Colonic mucosa (tissue), 4 donors: ENCODE measurements around the gene TACR2. TPM values are rescaled to one million over a fixed set of nuclear protein-coding genes. Genes with fewer than 3 reads are reported as not detected.

Experiments used
- DNase-seq: peaks from one replicate; pipeline ENCODE4 v3.0.0-alpha.2; 2020
- H3K27ac ChIP-seq: fragments of 200-600 bp; one replicate; pipeline ENCODE4 v1.8.0; 2021
- H3K27me3 ChIP-seq: fragments of 200-600 bp; one replicate; pipeline ENCODE4 v1.8.0; 2021
- H3K36me3 ChIP-seq: fragments of 200-600 bp; one replicate; pipeline ENCODE4 v1.8.0; 2021
- H3K4me1 ChIP-seq: fragments of 200-600 bp; one replicate; pipeline ENCODE4 v1.8.0; 2021; ENCODE audit warnings: mild to moderate bottlenecking
- H3K4me3 ChIP-seq: fragments of 200-600 bp; one replicate; pipeline ENCODE4 v1.8.0; 2021
- H3K9ac ChIP-seq, 2 donors: one replicate each; pipeline ENCODE4 v1.7.0; 2013; ENCODE audit warnings: control low read depth in 2 of 2, low read depth in 2 of 2, low read length in 2 of 2
- H3K9me3 ChIP-seq: fragments of 200-600 bp; one replicate; pipeline ENCODE4 v1.8.0; 2021
- intact Hi-C: fragments of 100-400 bp; cut with DNase I; formaldehyde crosslinking; loops from one replicate; pipeline ENCODE4 v1.14.1; 2022
- total RNA-seq, 2 donors: library from RNA; stranded (reverse); fragmentation: NEBNext Ultra II Directional in 1 of 2; extraction: Animal tissue kit (Norgen Biotek cat#: 25700) in 1 of 2; gene quantifications; one replicate each; pipeline ENCODE4 v1.2.1, GENCODE V29; 2021
- TF ChIP-seq, protein P1 (sequence below): fragments of 200-600 bp; IDR thresholded peaks from one replicate; pipeline ENCODE4 v1.8.0; 2022; ENCODE audit warnings: antibody characterized with exemption, mild to moderate bottlenecking
- donor health status: healthy.
- donor health status: DM: no; HTN: no; CAD: no.
- donor health status: DM: no; HTN: no; CAD: no.

The TACR2 gene
- total RNA-seq, 2 donors from 2014 or later: 0.22 to 18.8 TPM

DNA sequence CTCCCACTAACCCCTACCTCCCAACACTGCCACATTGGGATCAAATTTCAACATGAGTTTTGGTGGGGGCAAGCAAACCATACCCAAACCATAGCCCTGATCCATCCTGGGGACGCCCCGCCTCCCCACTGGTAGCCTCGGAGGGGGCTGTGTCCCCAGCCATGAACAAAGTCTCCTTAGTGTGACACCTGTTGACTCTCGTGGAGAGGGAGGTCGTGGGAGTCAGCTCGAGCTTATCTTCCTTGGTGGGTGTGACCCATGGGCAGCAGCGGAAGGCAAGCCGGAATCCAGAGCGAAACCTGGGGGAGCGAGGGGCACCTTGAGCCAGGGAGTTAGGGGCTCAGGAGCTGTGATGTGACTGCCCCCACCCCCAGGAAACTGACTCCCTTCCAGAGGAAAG lies 11.9 kb downstream of the TACR2 start:
- Histone ChIP-seq H3K27me3 (no peaks in the 10 kb centered on the region), H3K9me3 (no peaks in the 10 kb centered on the region), H3K4me3 (no peak overlapping the region), H3K27ac (no peak overlapping the region), H3K4me1 (no peaks in the 10 kb centered on the region), H3K36me3 (no peaks in the 10 kb centered on the region), H3K9ac (no peak overlapping the region)
- intact Hi-C loops: loop anchor here (5.0 kb wide), 2 partner anchors 103 to 233 kb away; no protein-coding TSS in a partner anchor
- DNase-seq: no peak
- TF ChIP-seq, protein P1, sequence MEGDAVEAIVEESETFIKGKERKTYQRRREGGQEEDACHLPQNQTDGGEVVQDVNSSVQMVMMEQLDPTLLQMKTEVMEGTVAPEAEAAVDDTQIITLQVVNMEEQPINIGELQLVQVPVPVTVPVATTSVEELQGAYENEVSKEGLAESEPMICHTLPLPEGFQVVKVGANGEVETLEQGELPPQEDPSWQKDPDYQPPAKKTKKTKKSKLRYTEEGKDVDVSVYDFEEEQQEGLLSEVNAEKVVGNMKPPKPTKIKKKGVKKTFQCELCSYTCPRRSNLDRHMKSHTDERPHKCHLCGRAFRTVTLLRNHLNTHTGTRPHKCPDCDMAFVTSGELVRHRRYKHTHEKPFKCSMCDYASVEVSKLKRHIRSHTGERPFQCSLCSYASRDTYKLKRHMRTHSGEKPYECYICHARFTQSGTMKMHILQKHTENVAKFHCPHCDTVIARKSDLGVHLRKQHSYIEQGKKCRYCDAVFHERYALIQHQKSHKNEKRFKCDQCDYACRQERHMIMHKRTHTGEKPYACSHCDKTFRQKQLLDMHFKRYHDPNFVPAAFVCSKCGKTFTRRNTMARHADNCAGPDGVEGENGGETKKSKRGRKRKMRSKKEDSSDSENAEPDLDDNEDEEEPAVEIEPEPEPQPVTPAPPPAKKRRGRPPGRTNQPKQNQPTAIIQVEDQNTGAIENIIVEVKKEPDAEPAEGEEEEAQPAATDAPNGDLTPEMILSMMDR: no peak

DNA sequence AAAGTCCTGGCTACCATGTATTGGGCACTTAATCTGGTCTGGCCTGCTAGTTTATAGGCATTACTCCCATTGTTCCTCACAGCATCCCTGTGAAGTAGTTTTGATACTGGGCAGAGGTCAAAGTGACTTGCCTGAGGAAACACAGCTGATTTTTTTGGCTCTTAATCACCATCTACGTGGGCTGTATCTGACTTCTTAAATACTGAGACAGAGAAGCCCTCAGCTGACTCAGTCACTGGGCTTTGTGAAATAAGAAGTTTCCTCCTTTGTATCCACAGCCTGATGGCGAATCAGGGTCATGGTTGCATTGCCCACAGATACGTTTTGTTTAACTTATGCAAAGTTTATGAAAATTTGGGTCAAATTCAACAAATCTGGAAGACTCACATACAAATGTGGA lies 13.2 kb downstream of the TACR2 start:
- H3K9me3 ChIP-seq: no peaks in the 10 kb centered on the region
- no peaks in the 10 kb centered on the region for H3K4me1 ChIP-seq
- TF ChIP-seq, protein P1: no peak
- no peak for DNase-seq
- H3K36me3 ChIP-seq: no peaks in the 10 kb centered on the region
- no peak overlapping the region for H3K9ac ChIP-seq
- intact Hi-C loops: no loop called here
- no peaks in the 10 kb centered on the region for H3K27me3 ChIP-seq
- H3K4me3 ChIP-seq: no peak overlapping the region
- no peak overlapping the region for H3K27ac ChIP-seq

DNA sequence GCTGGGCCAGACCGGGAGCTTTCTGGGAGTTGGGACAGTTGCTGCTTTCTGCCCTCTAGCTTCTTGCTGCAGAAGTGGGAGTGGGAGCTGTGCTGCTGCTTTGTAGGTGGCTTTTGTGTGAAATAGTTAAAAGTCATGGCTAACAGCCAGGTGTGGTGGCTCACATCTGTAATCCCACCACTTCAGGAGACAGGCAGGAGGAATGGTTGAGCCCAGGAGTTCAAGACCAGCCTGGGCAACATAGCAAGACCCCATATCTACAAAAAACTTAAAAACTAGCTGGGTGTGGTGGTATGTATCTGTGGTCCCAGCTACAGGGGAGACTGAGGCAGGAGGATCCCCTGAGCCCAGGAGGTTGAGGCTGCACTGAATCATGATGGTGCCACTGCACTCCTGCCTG lies 13.7 kb downstream of the TACR2 start:
- no peak overlapping the region for H3K27ac ChIP-seq
- intact Hi-C loops: no loop called here
- DNase-seq: no peak

GRCh38 chr10:69402386-69402785 lies 14.3 kb downstream of the TACR2 start:
- Histone ChIP-seq H3K36me3 (no peaks in the 10 kb centered on the region), H3K4me1 (no peaks in the 10 kb centered on the region), H3K27ac (no peak overlapping the region), H3K27me3 (no peaks in the 10 kb centered on the region), H3K4me3 (no peak overlapping the region), H3K9me3 (no peaks in the 10 kb centered on the region), H3K9ac (no peak overlapping the region)
- no peak for DNase-seq
- intact Hi-C loops: no loop called here
- TF ChIP-seq, protein P1: no peak

More for the DNA sequence above, 13.7 kb downstream of the TACR2 start:
- Histone ChIP-seq H3K36me3 (no peaks in the 10 kb centered on the region), H3K9me3 (no peaks in the 10 kb centered on the region), H3K9ac (no peak overlapping the region), H3K4me1 (no peaks in the 10 kb centered on the region), H3K27me3 (no peaks in the 10 kb centered on the region), H3K4me3 (no peak overlapping the region)
- TF ChIP-seq, protein P1: no peak

DNA sequence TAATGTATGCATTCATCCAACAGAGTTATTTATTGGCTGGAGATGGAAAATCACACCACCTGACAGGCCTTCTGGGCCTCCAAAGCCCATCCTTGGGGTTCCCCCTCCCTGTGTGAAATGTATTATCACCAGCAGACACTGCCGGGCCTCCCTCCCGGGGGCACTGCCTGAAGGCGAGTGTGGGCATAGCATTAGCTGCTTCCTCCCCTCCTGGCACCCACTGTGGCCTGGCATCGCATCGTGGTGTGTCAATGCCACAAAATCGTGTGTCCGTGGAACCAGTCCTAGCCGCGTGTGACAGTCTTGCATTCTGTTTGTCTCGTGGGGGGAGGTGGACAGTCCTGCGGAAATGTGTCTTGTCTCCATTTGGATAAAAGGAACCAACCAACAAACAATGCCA lies 15.3 kb downstream of the TACR2 start:
- Histone ChIP-seq H3K4me3 (no peak overlapping the region), H3K9ac (no peak overlapping the region), H3K27me3 (no peaks in the 10 kb centered on the region), H3K4me1 (no peaks in the 10 kb centered on the region), H3K36me3 (no peaks in the 10 kb centered on the region), H3K9me3 (no peaks in the 10 kb centered on the region), H3K27ac (no peak overlapping the region)
- TF ChIP-seq, protein P1: no peak
- intact Hi-C loops: no loop called here
- no peak for DNase-seq

DNA sequence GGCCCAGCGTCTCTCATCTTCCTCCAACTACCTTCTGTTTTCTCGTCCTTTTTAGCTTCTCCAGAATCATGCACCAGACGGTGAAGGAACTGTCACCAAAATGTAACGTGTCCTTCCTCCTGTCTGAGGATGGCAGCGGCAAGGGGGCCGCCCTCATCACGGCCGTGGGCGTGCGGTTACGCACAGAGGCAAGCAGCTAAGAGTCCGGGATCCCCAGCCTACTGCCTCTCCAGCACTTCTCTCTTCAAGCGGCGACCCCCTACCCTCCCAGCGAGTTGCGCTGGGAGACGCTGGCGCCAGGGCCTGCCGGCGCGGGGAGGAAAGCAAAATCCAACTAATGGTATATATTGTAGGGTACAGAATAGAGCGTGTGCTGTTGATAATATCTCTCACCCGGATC lies 15.8 kb downstream of the TACR2 start:
- Histone ChIP-seq H3K4me1 (no peaks in the 10 kb centered on the region), H3K27ac (no peak overlapping the region), H3K4me3 (no peak overlapping the region), H3K36me3 (no peaks in the 10 kb centered on the region), H3K27me3 (no peaks in the 10 kb centered on the region), H3K9ac (no peak overlapping the region), H3K9me3 (no peaks in the 10 kb centered on the region)
- TF ChIP-seq, protein P1: no peak
- DNase-seq: no peak
- intact Hi-C loops: no loop called here
